IPS-20b (cell line): ENCODE data around the gene ANAPC13.

Experiments used
- H3K27ac ChIP-seq: one replicate; pipeline ENCODE4 v1.5.1; 2013; ENCODE audit warnings: low read length
- H3K27me3 ChIP-seq: 2 replicates; pipeline ENCODE4 v1.6.1; 2013; ENCODE audit warnings: mild to moderate bottlenecking, low read length, inconsistent platforms; ENCODE audit not compliant: insufficient read depth
- H3K36me3 ChIP-seq: 2 replicates; pipeline ENCODE4 v1.6.1; 2013; ENCODE audit warnings: low read depth, mild to moderate bottlenecking, inconsistent platforms, low read length, moderate library complexity; ENCODE audit not compliant: insufficient read depth
- H3K4me1 ChIP-seq: 2 replicates; pipeline ENCODE4 v1.6.1; 2013; ENCODE audit warnings: mild to moderate bottlenecking, control low read depth, inconsistent platforms, low read length, moderate library complexity; ENCODE audit not compliant: insufficient read depth
- H3K4me3 ChIP-seq: 2 replicates; pipeline ENCODE4 v1.5.1; 2013; ENCODE audit warnings: mild to moderate bottlenecking, low read length, inconsistent platforms
- H3K9ac ChIP-seq: 2 replicates; pipeline ENCODE4 v1.6.1; 2013; ENCODE audit warnings: low read depth, mild to moderate bottlenecking, inconsistent platforms, low read length, moderate library complexity
- H3K9me3 ChIP-seq: 2 replicates; pipeline ENCODE4 v1.6.1; 2013; ENCODE audit warnings: mild to moderate bottlenecking, low read depth, low read length, inconsistent platforms; ENCODE audit not compliant: insufficient read depth

The ANAPC13 gene

GRCh38 chr3:134505485-134505884 is 19.7 kb upstream of the ANAPC13 start:
- Histone ChIP-seq H3K4me1 (no peaks in the 10 kb centered on the region), H3K27me3 (no peaks in the 10 kb centered on the region), H3K36me3 (peaks cover 6% of the 10 kb centered on the region; the same call in 1 of the 2 replicates), H3K9me3 (no peaks in the 10 kb centered on the region), H3K27ac (no peak overlapping the region), H3K4me3 (no peak overlapping the region), H3K9ac (no peak overlapping the region)

- Histone ChIP-seq H3K27me3 (no peaks in the 10 kb centered on the region), H3K4me3 (no peak overlapping the region)
These were observed 18.3 kb upstream of the ANAPC13 start for GRCh38 chr3:134504132-134504531.

GRCh38 chr3:134503266-134503665 is 17.5 kb upstream of the ANAPC13 start:
- Histone ChIP-seq H3K27me3 (no peaks in the 10 kb centered on the region), H3K27ac (no peak overlapping the region), H3K4me3 (no peak overlapping the region), H3K9ac (no peak overlapping the region), H3K9me3 (no peaks in the 10 kb centered on the region), H3K36me3 (no peaks in the 10 kb centered on the region), H3K4me1 (no peaks in the 10 kb centered on the region)

More at GRCh38 chr3:134504132-134504531, 18.3 kb upstream of the ANAPC13 start:
- no peak overlapping the region for H3K9ac ChIP-seq
- H3K4me1 ChIP-seq = no peaks in the 10 kb centered on the region
- no peaks in the 10 kb centered on the region for H3K9me3 ChIP-seq
- peaks cover 4% of the 10 kb centered on the region; the same call in 1 of the 2 replicates for H3K36me3 ChIP-seq
- H3K27ac ChIP-seq = no peak overlapping the region

- no peak overlapping the region for H3K9ac ChIP-seq
- H3K4me3 ChIP-seq = no peak overlapping the region
- no peaks in the 10 kb centered on the region for H3K27me3 ChIP-seq
- no peaks in the 10 kb centered on the region for H3K9me3 ChIP-seq
- H3K36me3 ChIP-seq = 0 out of 2 replicates have a peak, but pooled peaks cover 10% of the 10 kb centered on the region
- no peaks in the 10 kb centered on the region for H3K4me1 ChIP-seq
- H3K27ac ChIP-seq = no peak overlapping the region
These were observed 10.8 kb upstream of the ANAPC13 start for GRCh38 chr3:134496471-134497071.

GRCh38 chr3:134495980-134496379 is 10.2 kb upstream of the ANAPC13 start:
- Histone ChIP-seq H3K27me3 (no peaks in the 10 kb centered on the region), H3K9ac (no peak overlapping the region), H3K36me3 (0 out of 2 replicates have a peak, but pooled peaks cover 10% of the 10 kb centered on the region), H3K27ac (no peak overlapping the region), H3K9me3 (no peaks in the 10 kb centered on the region), H3K4me1 (no peaks in the 10 kb centered on the region), H3K4me3 (no peak overlapping the region)

GRCh38 chr3:134494495-134494894 is 8.7 kb upstream of the ANAPC13 start:
- Histone ChIP-seq H3K9me3 (no peaks in the 10 kb centered on the region), H3K27ac (no peak overlapping the region), H3K4me1 (no peaks in the 10 kb centered on the region), H3K4me3 (no peak overlapping the region), H3K9ac (no peak overlapping the region), H3K27me3 (no peaks in the 10 kb centered on the region), H3K36me3 (0 out of 2 replicates have a peak, but pooled peaks cover 10% of the 10 kb centered on the region)

GRCh38 chr3:134487406-134487805 is 1.6 kb upstream of the ANAPC13 start:
- peaks cover 11% of the 10 kb centered on the region; the same call in 1 of the 2 replicates for H3K4me1 ChIP-seq

GRCh38 chr3:134486577-134487041 is 824 bp upstream of the ANAPC13 start:
- peaks cover 18% of the 10 kb centered on the region for H3K36me3 ChIP-seq
- H3K4me1 ChIP-seq = peaks cover 11% of the 10 kb centered on the region; the same call in 1 of the 2 replicates
- peak overlapping the region; percentile 79 for H3K27ac ChIP-seq
- H3K4me3 ChIP-seq = peak overlapping the region; percentile 78
- no peaks in the 10 kb centered on the region for H3K9me3 ChIP-seq
- H3K9ac ChIP-seq = peak overlapping the region; percentile 97
- H3K27me3 ChIP-seq = no peaks in the 10 kb centered on the region

More at GRCh38 chr3:134487406-134487805, 1.6 kb upstream of the ANAPC13 start:
- no peak overlapping the region for H3K27ac ChIP-seq
- H3K9me3 ChIP-seq = no peaks in the 10 kb centered on the region
- H3K27me3 ChIP-seq = no peaks in the 10 kb centered on the region
- H3K9ac ChIP-seq = peak overlapping the region; percentile 97; the same call in 1 of the 2 replicates
- peaks cover 10% of the 10 kb centered on the region for H3K36me3 ChIP-seq
- H3K4me3 ChIP-seq = peak overlapping the region; percentile 78

GRCh38 chr3:134485075-134485717 is 589 bp downstream of the ANAPC13 start:
- Histone ChIP-seq H3K9me3 (no peaks in the 10 kb centered on the region), H3K4me3 (peak overlapping the region; percentile 78), H3K27me3 (no peaks in the 10 kb centered on the region), H3K36me3 (peaks cover 32% of the 10 kb centered on the region), H3K4me1 (peaks cover 11% of the 10 kb centered on the region; the same call in 1 of the 2 replicates), H3K27ac (peak overlapping the region; percentile 44), H3K9ac (peak overlapping the region; percentile 97)

- H3K27me3 ChIP-seq = no peaks in the 10 kb centered on the region
- peaks cover 48% of the 10 kb centered on the region for H3K36me3 ChIP-seq
- H3K27ac ChIP-seq = no peak overlapping the region
- no peak overlapping the region for H3K9ac ChIP-seq
- no peaks in the 10 kb centered on the region for H3K9me3 ChIP-seq
- H3K4me3 ChIP-seq = no peak overlapping the region
- H3K4me1 ChIP-seq = peaks cover 11% of the 10 kb centered on the region; the same call in 1 of the 2 replicates
These were observed 2.4 kb downstream of the ANAPC13 start for GRCh38 chr3:134483195-134483900.

GRCh38 chr3:134482622-134483021 is 3.2 kb downstream of the ANAPC13 start:
- Histone ChIP-seq H3K27ac (no peak overlapping the region), H3K9me3 (no peaks in the 10 kb centered on the region), H3K9ac (no peak overlapping the region), H3K4me3 (no peak overlapping the region), H3K27me3 (no peaks in the 10 kb centered on the region), H3K36me3 (peaks cover 55% of the 10 kb centered on the region), H3K4me1 (peaks cover 11% of the 10 kb centered on the region; the same call in 1 of the 2 replicates)
